NCI-H69 (cell line): ENCODE measurements around the gene FRAS1.
"Not testable (repeated sequence)": the region's sequence is repeated elsewhere in the genome, so short reads cannot be mapped to it uniquely, and the experiment has no call there.

Experiments
- DNase-seq: peaks from one replicate; lab custom pipeline; 2025; lab: John Stamatoyannopoulos, UW

The FRAS1 gene

GRCh38 chr4:78057135-78057599 is at the start of gene FRAS1:
TSS of gene FRAS1 (plus strand) at chr4:78057323. CDS start at chr4:78058010, 687 bp downstream.
- DNase-seq = peak; percentile 85

GRCh38 chr4:78011003-78011402 is 46.1 kb upstream of the FRAS1 start:
- DNase-seq = not testable (repeated sequence)

GRCh38 chr4:78014889-78015886 is 41.9 kb upstream of the FRAS1 start:
- DNase-seq = no peak

- DNase-seq = peak; percentile 28
Observed at GRCh38 chr4:78018271-78019049, 38.7 kb upstream of the FRAS1 start.

- DNase-seq = no peak
Observed at GRCh38 chr4:78019414-78019813, 37.7 kb upstream of the FRAS1 start.

- peak; percentile 7 for DNase-seq
Observed at GRCh38 chr4:78020677-78021076, 36.4 kb upstream of the FRAS1 start.

- DNase-seq = peak; percentile 36
Observed at GRCh38 chr4:78022517-78022916, 34.6 kb upstream of the FRAS1 start.

- DNase-seq = no peak
Observed at GRCh38 chr4:78024085-78024484, 33.0 kb upstream of the FRAS1 start.

- DNase-seq = no peak
Observed at GRCh38 chr4:78024576-78025091, 32.5 kb upstream of the FRAS1 start.

GRCh38 chr4:78031417-78031950 is 25.6 kb upstream of the FRAS1 start:
- DNase-seq = peak; percentile 33

GRCh38 chr4:78032446-78032845 is 24.7 kb upstream of the FRAS1 start:
- DNase-seq = peak; percentile 99

- DNase-seq = no peak
Observed at GRCh38 chr4:78032929-78033328, 24.2 kb upstream of the FRAS1 start.

- no peak for DNase-seq
Observed at GRCh38 chr4:78033861-78034260, 23.3 kb upstream of the FRAS1 start.

GRCh38 chr4:78038704-78039103 is 18.4 kb upstream of the FRAS1 start:
- no peak for DNase-seq

- no peak for DNase-seq
Observed at GRCh38 chr4:78039678-78040077, 17.4 kb upstream of the FRAS1 start.

- no peak for DNase-seq
Observed at GRCh38 chr4:78040431-78040830, 16.7 kb upstream of the FRAS1 start.

GRCh38 chr4:78047366-78047765 is 9.8 kb upstream of the FRAS1 start:
- DNase-seq = peak; percentile 10

- DNase-seq = peak; percentile 97
Observed at GRCh38 chr4:78056265-78057129, 626 bp upstream of the FRAS1 start.

- peak; percentile 71 for DNase-seq
Observed at GRCh38 chr4:78057600-78058550, 752 bp downstream of the FRAS1 start.
